NT2/D1 (cell line): ENCODE measurements around the gene PCDHGA7.
"Not testable (repeated sequence)": the region's sequence is repeated elsewhere in the genome, so short reads cannot be mapped to it uniquely, and the experiment has no call there.

Source experiments
- SUZ12 ChIP-seq: IDR thresholded peaks from 2 replicates; pipeline ENCODE4 v1.6.1; 2011; ENCODE audit not compliant: insufficient read length, insufficient read depth; ENCODE audit errors: extremely low read depth
- YY1 ChIP-seq: IDR thresholded peaks from 2 replicates; pipeline ENCODE4 v1.6.1; 2011; ENCODE audit not compliant: insufficient read length, insufficient read depth

DNA sequence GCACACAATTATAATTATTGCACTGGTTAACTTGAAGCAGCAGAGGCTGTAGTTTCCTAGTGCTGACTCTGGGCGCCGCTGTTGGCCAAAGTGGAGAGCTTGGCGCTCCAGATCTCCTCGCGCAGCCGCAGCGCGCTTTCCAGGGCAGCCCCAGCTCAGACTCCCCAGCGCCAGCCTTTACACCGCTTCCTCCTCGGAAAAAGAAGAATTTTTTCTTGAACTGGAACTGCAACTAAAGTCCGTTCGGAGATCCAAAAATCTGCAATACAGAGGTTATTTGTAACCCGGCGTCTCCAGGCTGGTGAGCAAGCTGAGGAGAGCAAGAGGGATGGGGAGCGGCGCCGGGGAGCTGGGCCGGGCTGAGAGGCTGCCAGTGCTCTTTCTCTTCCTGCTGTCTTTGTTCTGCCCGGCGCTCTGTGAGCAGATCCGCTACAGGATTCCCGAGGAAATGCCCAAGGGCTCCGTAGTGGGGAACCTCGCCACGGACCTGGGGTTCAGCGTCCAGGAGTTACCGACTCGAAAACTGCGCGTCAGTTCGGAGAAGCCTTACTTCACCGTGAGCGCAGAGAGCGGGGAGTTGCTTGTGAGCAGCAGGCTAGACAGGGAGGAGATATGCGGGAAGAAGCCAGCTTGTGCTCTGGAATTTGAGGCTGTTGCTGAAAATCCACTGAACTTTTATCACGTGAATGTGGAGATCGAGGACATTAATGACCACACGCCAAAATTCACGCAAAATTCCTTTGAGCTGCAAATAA is 5.2 kb downstream of the PCDHGA7 start, which contains the start of gene PCDHGB4:
- not testable (repeated sequence) for TF ChIP-seq SUZ12, YY1
